Measurements from ENCODE around the gene PBX3.

Gene PBX3

DNA sequence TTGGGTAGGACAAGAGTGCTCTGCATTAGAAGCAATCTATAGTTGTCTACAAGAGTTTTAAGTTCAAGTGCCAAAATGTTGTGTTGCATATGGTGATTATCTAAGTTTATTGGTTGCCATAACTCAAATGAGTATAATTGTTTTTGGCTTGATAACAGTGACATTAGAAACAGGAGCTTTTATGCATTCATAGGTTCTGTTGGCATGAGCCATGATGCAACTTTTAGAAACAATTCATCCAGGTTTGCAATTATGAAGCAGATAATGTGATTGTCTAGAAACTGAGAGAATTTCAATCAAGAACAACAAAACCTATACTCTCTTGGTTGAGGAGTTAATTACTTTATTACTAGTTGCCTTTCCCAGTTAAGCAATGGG is 137.0 kb downstream of the PBX3 start:
- no peak for TF ChIP-seq CTCF (IDR thresholded peaks at IDR 0.05; ENCODE audit: insufficient read depth, low read depth, low read length, missing control alignments)
- H3K4me3 ChIP-seq (ENCODE audit: low read depth, low read length): no peak overlapping the region
- no peak for DNase-seq (ENCODE audit: low read depth)

GRCh38 chr9:125885405-125886034 is 138.3 kb downstream of the PBX3 start:
- no peak for TF ChIP-seq CTCF (IDR thresholded peaks at IDR 0.05; ENCODE audit: insufficient read depth, low read depth, low read length, missing control alignments)
- H3K4me3 ChIP-seq (ENCODE audit: low read depth, low read length): no peak overlapping the region
- DNase-seq (ENCODE audit: low read depth): no peak

GRCh38 chr9:125886365-125886764 is 139.2 kb downstream of the PBX3 start:
- no peak overlapping the region for H3K4me3 ChIP-seq (ENCODE audit: low read depth, low read length)

DNA sequence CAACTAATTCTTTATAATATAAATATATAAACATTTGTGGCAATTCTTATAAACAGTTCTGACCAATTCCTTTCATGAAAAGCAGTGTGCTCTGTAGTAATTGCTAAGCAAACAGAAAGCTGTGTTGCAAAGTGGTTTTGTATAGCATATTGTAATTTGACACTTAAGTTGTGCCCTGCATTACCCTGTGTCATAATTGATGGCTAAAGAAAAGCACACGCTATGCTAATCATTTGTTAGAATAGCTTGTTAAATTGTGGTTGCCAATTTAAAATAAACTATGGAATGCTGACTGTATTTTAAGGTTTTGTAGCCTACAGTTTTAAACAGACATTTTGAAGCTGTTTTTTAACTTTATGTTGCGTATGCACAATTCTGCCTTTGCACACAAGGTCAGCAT is 140.0 kb downstream of the PBX3 start:
- no peak for DNase-seq (ENCODE audit: low read depth)
- H3K4me3 ChIP-seq (ENCODE audit: low read depth, low read length): no peak overlapping the region
- TF ChIP-seq CTCF (IDR thresholded peaks at IDR 0.05; ENCODE audit: insufficient read depth, low read depth, low read length, missing control alignments): no peak

More at GRCh38 chr9:125886365-125886764, 139.2 kb downstream of the PBX3 start:
- TF ChIP-seq CTCF (IDR thresholded peaks at IDR 0.05; ENCODE audit: insufficient read depth, low read depth, low read length, missing control alignments): no peak
- DNase-seq (ENCODE audit: low read depth): no peak

DNA sequence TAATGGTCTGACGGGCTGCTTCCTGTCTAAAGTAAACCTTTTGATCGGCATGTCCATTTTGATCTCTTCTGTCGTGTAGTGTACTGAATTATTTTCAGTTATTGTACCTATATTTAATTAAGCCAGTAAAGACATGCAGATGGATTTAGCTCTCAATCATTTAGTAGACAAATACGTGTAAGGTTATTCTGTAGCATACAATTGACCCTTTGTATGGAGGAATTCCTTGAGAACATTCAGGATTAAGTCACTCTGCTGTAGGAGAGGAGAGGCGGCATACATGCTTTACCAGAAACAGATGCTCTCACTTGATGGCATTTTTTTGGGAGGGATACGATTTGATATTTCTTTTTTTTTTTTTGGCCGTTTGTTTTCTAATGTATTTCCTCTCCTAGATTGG is 141.0 kb downstream of the PBX3 start:
- DNase-seq (ENCODE audit: low read depth): no peak
- TF ChIP-seq CTCF (IDR thresholded peaks at IDR 0.05; ENCODE audit: insufficient read depth, low read depth, low read length, missing control alignments): no peak

GRCh38 chr9:125889112-125889475 is 141.9 kb downstream of the PBX3 start:
- no peak for DNase-seq (ENCODE audit: low read depth)
- H3K4me3 ChIP-seq (ENCODE audit: low read depth, low read length): peak overlapping the region; percentile 57
- TF ChIP-seq CTCF (IDR thresholded peaks at IDR 0.05; ENCODE audit: insufficient read depth, low read depth, low read length, missing control alignments): no peak

More for the DNA sequence above, 141.0 kb downstream of the PBX3 start:
- H3K4me3 ChIP-seq (ENCODE audit: low read depth, low read length): no peak overlapping the region
